Hindlimb muscle (tissue), 1 donor: ENCODE data around the gene TAF4. TPM values are rescaled to one million over a fixed set of nuclear protein-coding genes. Genes with fewer than 3 reads are reported as not detected.
A peak's percentile ranks its signal among the peaks of the same experiment; 100 is the strongest.
"Not testable (repeated sequence)": the region's sequence is repeated elsewhere in the genome, so short reads cannot be mapped to it uniquely, and the experiment has no call there.

Source experiments
- DNase-seq: peaks from one replicate; pipeline ENCODE4 v3.0.0-alpha.2; 2013
- polyA plus RNA-seq: library from polyadenylated mRNA; unstranded; fragments of 120-200 nt; gene quantifications from one replicate; pipeline ENCODE4 v1.2.1, GENCODE V29; 2013; ENCODE audit not compliant: insufficient read length

TAF4 gene, protein sequence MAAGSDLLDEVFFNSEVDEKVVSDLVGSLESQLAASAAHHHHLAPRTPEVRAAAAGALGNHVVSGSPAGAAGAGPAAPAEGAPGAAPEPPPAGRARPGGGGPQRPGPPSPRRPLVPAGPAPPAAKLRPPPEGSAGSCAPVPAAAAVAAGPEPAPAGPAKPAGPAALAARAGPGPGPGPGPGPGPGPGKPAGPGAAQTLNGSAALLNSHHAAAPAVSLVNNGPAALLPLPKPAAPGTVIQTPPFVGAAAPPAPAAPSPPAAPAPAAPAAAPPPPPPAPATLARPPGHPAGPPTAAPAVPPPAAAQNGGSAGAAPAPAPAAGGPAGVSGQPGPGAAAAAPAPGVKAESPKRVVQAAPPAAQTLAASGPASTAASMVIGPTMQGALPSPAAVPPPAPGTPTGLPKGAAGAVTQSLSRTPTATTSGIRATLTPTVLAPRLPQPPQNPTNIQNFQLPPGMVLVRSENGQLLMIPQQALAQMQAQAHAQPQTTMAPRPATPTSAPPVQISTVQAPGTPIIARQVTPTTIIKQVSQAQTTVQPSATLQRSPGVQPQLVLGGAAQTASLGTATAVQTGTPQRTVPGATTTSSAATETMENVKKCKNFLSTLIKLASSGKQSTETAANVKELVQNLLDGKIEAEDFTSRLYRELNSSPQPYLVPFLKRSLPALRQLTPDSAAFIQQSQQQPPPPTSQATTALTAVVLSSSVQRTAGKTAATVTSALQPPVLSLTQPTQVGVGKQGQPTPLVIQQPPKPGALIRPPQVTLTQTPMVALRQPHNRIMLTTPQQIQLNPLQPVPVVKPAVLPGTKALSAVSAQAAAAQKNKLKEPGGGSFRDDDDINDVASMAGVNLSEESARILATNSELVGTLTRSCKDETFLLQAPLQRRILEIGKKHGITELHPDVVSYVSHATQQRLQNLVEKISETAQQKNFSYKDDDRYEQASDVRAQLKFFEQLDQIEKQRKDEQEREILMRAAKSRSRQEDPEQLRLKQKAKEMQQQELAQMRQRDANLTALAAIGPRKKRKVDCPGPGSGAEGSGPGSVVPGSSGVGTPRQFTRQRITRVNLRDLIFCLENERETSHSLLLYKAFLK
- 16.3 TPM for polyA plus RNA-seq

DNA sequence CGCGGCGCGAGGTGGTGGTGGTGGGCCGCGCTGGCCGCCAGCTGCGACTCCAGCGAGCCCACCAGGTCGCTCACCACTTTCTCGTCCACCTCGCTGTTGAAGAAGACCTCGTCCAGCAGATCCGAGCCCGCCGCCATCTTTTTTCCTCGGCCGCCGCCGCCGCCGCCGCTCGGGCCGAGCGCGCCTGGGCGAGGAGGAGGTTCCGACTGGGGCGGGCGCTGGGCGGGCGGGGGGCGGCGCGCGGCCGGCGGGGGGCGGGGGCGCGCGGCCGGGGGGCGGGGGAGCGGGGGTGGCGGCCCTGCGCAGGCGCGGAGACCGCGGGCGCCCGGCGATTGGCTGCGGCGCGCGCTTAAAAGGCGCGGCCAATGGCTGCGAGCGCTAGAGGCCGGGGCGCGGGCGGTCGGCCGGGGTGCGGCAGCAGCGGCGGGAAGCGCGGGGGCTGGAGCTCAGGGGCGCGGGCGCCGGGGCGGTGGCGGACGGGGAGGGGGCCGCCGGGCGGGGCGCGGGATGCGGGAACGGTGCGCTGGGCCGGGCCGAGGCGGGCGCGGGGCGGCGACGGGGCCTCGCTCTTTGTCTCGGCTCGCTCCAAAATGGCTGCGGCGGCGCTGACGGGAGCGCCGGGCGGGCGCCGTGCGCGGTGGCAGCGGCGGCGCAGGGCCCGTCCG, at the start of gene TAF4:
TAF4 (minus strand) TSS at position 208 of the 665 bp plus-strand sequence; CDS start at position 137, 71 bp downstream.
- DNase-seq, result peak; percentile 86

DNA sequence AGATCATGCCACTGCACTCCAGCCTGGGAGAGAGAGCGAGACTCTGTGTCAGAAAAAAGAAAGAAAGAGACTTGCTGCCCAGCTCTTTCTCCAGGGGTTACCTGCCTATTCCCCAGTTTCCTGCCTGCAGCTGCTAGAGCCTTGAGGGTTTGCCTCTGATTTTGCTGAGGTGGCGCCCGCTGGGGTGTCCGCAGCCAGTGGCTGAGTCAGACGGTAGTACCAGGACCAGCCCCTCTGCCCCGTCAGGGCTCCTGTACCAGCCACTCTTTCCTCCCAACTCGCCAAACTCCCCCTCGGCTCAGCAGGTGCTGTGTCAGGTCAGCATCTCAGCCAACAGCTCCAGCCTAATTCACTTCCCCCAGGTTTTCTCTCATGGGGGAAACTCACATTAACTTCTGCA, 49.2 kb upstream of the TAF4 start:
- DNase-seq, result no peak

DNA sequence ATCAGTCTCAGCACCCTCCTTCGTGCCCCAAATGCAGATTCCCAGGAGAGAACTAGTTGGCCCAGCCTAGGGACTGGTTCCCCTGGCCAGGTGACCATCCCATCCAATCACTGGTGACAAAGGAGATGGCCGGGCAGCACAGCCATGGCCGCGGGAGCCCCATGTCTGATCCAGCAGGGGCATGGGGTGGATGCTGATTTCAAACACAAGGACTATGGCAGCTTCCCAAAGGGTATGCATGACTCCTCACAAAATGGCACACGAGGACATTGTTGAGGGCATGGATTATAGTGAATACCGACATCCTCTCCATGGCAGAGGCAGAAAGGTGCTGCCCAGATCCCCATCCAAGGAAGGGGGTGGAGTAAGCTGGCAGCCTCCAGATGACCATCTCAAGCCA, 46.7 kb upstream of the TAF4 start:
- no peak for DNase-seq

DNA sequence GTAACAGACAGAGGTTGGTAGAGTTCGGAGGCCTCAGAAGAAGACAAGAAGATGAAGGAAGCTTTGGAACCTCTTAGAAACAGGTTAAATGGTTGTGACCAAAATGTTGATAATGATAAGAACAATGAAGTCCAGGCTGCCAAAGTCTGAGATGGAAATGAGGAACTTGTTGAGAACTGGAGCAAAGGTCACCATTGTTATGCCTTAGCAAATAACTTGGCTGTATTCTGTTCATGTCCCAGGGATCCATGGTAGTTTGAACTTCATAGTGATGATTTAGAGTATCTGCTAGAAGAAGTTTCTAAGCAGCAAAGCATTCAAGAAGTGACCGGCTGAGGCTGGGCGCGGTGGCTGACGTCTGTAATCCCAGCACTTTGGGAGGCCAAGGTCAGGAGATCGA, 45.5 kb upstream of the TAF4 start:
- no peak for DNase-seq

DNA sequence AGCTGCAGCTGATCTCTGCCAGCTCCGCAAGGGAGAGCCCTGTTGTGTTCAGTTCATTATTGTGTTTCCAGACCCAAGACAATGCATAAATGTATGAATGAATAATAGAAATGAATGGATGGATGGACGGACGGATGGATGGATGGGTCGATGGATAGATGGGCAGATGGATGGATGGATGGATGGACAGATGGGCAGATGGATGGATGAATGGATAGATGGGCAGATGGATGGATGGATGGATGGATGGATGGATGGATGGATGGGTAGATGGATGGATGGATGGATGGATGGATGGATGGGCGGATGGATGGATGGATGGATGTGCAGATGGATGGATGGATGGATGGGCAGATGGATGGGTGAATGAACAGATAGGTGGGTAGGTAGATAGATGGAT, 39.9 kb upstream of the TAF4 start:
- no peak for DNase-seq

DNA sequence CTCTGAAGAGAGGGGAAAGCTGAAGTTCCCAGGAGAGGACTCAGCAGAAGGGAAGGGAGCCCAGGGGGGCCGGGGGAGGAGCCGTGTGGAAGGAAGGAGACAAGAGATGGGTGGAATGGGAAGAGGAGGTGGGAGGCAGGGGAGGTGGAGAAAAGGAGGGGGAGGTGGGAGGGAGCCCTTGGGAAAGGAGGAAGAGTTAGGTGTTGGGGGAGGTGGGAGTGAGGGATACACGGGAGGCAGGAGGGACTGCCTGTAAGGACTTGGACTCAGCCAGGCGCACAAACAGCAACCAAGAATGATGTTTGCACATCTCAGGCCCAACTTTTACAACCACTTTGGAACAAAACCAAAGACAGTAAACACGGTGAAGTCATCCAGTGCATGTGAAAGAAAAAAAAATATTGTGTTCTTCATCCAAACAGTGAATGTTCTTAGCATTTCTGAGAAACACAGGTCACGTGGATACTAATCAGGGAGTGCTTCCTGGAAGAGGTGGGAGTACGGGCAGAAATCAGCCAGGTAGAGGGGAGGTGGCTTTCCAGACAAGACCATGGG, 39.2 kb upstream of the TAF4 start:
- peak; percentile 46 for DNase-seq

DNA sequence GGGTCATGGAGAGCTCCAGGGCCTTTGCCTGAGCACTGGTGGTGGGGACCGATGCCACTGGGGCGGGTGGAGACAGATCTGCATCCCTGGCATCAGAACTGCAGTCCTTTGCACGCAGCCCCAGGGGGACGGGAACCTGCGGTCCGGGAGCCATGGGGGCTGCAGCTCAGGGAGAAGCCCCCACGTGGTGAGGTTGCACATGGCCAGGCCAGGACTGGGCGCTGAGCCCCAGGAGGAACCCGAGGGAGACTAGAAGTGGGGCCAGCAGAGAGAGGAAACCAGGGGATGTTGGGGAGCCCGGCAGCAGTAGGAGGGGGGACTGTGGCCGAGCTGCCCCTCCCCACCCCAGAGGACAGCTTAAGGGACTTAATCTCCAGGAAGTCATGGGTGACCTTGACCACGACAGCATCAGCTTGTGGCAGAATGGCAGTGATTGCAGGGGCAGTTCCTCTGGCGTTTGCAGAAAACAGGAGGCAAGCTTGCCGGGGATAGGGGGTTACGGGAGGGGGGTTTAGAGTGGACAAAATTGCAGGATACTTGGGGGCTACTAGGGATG, 38.6 kb upstream of the TAF4 start:
- DNase-seq, result no peak

DNA sequence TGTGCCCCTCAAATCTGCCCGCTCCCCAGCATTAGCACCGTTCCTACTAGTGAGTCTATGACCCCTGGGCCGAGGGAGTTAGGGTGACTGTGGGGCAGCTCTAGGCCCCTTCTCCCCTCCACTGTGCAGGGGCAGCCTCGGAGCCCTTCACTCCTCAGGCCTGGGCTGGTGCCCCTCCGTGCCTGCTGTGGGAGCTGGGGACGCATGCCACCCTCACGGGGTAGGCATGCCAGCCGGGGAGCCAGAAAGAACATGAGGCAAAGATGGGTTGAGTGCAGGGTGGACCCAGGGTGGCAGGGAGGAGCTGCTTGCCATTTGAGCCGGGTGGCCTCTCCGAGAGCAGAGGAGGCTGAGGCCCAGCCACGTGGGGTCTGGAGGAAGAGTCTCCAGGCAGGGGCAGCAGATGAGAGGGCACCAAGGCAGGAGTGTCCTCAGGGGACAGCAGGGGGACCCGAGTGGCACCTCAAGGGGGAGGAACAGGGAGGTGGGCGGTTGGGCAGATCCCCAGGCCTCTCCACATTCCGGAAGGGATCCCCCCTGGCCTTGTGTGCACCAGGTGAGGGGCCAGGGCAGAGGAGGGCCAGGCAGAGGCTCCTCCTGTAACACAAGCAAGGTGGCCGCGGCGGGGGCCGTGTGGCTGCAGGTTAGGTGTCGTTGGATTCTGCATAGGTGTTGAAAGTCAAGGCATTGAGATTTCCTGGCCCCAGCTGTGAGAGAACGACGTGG, 38.0 kb upstream of the TAF4 start:
- no peak for DNase-seq

DNA sequence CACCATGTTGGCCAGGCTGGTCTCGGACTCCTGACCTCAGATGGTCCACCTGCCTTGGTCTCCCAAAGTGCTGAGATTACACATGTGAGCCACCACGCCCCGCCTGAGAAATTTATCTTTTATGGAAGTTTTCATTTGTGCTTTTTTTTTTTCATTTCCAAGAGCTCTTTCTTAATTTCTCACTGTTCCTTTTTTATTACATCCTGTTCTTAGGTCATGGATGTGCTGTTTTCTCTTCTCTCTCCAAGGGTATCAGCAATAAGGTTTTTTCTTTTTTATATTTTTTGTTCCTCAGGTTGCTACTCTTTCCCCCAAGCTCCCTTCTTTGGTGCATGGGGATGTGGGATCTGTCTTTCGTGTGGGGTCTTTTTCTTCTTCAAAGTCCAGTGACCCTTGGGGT, 35.4 kb upstream of the TAF4 start:
- DNase-seq, result no peak

DNA sequence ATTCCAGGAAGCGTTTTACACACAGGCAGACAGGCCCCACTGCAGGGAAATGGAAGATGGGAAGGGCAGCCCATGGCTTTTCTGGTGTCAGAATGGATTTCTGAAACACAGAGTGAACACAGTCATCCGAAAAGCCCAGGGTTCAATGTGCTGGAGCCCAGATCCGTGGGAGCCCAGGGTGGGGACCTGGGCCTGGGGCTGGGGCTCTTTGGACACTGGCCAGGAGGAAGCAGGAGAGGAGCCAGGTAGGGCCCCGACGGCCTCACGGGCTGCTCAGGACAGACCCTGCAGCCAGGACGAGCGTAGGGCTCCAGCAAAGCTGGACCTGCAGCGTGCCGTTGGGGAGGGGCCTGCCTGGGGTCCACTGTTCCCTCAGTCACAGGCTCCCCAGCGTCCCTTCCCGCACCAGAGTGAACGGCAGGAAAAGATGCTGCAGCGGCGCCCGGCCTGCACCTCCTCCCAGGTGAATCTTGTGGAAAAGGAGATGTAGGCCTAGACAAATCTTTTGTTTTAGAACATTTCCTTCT, 32.3 kb upstream of the TAF4 start:
- no peak for DNase-seq

DNA sequence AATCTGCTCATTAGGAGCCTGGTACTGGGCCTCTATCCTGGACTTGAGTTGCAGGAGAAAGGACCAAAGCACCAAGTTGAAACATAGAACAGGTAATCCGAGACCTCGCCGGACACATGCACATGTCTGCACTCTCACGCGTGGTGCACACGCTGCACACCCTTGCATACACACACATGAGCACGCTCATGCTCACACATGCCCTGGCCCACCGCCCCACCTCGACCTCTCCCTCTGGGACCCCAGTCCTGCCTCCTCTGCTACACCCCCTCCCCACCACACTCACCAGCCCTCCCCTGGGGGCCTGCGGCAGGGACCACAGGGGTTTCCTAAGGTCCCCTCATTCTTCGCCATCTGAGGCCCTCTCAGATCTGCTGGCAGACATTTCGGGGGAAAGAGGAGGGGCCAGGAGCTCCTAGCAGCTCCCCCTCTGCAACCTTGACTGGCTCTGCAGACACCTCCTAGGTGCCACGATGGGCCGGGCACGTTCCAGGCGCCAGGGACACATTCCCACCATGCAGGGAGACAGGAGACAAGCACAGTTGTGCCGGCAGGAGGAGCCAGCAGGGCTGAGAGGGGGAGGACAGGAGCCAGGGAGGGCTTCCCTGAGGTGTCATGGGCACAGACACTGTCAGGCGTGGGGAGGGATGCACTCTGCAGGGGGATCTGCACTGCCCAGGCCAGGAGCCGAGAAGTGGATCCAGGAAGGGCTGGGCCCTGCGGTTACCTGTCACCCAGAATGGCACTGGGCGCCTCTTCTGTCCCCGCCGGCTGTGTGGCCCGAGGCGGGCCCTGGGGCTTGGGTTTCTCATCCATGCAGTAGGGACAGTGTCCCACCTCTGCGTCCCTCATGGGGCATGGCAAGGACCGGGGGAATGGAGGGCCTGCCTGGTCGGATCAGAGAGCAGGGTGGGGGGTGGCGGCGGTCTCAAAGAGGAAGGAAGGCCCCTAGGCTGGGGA, 31.0 kb upstream of the TAF4 start:
- no peak for DNase-seq

DNA sequence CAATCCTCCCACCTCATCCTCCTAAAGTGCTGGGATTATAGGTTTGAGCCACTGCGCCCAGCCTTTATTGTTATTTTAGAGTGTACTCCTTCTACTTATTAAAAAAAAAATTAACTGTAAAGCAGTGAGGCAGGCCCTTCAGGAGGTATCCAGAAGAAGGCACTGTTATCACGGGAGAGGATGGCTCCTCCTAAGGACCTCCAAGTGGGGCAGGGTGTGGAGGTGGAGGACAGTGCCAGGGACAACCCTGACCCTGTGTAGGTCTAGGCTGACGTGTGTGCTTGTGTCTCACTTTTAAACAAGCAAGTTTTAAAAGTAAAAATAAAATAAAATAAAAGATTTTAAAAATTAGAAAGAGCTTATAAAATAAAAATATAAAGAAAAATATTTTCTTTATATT, 23.7 kb upstream of the TAF4 start:
- DNase-seq, result no peak

DNA sequence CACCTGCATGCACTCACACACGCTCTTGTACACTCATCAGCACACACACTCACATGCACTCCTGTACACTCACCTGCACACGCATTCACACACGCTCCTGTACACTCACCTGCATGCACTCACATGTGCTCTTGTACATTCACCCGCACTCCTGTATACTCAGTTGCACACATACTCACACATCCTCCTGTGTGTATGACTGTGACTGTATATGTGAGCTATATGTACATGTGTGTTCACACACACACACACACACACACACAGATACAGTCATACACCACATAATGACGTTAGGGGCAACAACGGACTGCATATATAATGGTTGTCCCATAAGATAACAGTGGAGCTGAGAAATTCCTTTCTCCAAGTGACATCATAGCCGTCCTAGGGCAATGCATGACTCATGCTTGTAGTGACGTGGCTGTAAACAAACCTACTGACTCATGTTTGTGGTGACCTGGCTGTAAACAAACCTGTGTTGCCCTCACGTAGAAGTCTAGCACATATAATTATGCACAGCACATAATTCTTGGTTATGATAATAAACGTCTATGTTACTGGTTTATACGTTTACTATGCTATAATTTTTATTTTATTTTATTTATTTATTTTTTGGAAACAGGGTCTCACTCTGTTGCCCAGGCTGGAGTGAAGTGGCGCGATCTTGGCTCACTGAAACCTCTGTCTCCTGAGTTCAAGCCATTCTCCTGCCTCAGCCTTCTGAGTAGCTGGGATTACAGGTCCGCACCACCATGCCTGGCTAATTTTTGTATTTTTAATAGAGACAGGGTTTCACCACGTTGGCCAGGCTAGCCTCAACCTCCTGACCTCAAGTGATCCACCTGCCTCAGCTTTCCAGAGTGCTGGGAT, 22.8 kb upstream of the TAF4 start:
- DNase-seq, result no peak

DNA sequence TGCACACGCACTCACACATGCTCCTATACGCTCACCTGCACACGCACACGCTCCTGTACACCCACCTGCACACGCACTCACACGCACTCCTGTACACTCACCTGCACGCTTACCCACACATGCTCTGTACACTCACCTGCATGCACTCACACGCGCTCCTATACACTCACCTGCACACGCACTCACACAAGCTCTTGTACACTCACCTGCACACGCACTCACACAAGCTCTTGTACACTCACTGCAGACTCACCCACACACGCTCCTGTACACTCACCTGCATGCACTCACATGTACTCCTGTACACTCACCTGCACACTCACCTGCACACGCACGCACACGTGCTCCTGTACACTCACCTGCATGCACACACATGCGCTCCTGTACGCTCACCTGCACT, 22.0 kb upstream of the TAF4 start:
- DNase-seq, result no peak

DNA sequence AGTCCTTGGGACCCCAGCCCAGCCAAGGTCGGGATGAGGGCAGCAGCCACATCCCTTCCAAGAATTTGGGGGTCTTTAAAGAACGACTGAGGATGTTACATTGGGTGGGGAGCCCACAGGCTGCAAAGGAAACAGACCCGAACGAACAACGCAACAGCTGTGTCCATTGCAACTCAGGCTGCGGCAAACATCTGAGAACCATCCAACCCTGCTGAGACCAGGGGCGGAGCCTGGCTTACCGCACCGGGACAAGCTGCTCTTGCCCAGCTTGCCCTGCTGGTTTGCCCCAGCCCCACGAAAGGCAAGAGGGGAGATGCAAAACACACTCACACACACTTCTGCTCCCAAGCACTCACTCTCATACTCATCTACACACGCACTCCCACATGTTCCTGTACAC, 21.5 kb upstream of the TAF4 start:
- no peak for DNase-seq

DNA sequence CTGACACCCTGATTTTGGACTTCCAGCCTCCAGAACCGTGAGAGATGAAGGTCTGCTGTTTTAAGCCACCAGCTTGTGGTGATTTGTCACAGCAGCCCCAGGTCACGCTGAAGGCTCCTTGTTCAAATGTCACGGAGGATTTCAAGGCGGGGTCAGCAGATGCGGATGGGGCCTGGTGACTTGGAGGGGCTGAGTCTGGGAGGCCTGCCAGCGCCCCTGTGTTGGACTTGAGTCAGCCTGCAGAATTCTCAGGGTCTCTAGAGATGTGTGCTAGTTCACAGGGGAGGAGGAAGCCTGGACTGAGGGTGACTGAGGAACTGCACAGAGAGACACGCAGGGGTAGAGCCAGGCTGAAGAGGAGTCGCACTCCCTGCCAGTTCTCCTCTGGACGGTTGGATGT, 19.5 kb upstream of the TAF4 start:
- DNase-seq, result no peak

DNA sequence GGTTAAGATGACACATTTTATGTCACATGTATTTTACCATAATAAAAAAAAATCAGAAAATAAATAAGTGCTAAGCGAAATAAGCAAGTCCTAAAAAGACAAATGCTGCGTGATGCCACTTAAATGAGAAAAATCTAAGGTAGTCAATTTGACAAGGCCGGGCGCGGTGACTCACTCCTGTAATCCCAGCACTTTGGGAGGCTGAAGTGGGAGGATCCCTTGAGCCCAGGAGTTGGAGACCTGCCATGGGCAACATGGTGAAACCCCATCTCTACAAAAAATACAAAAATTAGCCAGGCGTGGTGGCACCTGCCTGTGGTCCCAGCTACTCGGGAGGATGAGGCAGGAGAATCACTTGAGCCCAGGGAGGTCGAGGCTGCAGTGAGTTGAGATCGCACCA, 18.5 kb upstream of the TAF4 start:
- DNase-seq, result not testable (repeated sequence)

DNA sequence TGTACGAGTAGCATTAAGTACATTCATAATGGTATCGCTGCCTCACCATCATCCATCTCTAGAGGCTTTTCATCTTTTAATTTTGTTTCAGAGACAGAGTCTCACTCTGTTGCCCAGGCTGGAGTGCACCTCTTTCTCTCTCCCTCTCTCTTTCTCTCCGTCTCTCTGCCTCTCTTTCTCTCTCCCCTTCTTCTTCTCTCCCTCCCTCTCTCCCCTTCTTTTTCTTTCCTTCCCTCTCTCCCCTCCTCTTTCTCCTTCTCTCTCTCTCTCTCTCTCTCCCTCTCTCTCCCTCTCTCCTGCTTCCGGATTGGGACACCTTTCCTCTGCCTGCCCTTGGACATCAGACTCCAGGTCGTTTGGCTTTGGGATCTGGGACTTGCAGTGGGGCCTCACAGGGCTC, 17.6 kb upstream of the TAF4 start:
- no peak for DNase-seq
